ENCODE data around the gene KDM1B.
"Not testable (repeated sequence)": the region's sequence is repeated elsewhere in the genome, so short reads cannot be mapped to it uniquely, and the experiment has no call there.

Gene KDM1B

DNA sequence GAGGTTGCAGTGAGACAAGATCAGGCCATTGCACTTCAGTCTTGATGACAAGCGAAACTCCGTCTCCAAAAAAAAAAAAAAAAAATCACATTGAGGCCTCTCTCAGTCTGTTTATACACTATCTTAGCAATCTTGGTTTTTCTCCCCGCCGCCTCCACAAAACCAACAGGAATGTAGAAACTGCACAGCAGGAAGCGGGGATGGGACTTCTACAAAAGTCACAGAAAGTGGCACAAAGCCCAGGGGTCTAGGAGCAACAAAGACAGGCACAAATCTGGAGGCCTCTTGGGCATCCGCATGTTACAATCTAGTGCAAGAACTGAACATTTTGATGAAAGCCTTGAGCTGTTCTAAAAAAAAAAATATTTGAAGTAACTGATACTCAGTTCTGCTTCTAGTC, 48.6 kb downstream of the KDM1B start:
- no peak for DNase-seq

- DNase-seq = no peak
Observed at GRCh38 chr6:18204691-18205090, 49.5 kb downstream of the KDM1B start.

DNA sequence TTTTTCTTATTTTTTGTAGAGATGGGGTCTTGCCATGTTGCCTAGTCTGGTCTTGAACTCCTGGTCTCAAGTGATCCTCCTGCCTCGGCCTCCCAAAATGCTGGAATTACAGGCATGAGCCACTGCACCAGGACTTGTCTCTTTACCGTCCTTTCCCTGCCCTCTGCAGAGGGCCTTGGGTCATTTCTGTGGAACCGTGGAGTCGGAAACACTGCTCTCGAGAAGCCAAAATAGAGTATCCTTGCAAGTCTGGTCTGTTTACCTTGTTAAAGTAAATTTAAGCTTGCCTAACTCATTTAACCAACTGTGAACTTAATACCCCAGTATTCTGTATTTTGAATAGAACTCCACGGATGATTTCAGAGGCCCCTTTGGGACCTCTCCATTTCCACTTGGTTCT, 51.4 kb downstream of the KDM1B start:
- DNase-seq = no peak

DNA sequence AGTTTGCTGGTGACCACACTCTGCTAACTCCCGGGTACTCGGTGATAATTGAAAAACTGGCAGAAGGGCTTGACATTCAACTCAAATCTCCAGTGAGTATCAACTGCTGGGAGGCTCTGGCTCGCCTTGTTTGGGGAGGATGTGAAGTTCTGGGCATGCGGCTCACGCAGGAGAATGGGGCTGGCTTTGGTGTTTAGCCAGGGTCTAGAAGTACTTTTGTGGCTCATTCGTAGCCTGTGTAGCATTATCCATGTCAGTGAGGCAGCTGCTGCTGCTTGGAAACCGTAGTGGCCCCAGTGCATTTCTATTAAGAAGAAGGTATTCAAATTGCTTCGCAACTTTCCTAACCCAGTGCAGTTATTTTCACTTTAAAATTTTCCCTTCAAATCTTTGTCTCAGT, 52.2 kb downstream of the KDM1B start:
- no peak for DNase-seq

DNA sequence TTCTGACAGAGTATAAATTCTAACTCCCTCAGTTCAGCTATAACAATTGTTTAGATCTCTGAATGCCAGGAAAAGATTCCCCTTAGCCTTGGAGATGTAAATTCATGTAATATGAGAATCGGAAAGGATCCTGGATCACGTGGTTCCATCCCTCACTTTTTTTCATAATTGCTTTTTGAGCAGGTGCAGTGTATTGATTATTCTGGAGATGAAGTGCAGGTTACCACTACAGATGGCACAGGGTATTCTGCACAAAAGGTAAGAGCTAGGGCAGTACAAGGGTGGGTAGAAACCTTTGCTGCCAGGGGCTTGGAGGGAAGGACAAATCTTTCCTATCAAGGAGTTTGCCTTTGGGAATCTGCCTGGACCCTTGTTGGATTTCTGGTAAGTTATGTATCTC, 52.7 kb downstream of the KDM1B start:
- no peak for DNase-seq

DNA sequence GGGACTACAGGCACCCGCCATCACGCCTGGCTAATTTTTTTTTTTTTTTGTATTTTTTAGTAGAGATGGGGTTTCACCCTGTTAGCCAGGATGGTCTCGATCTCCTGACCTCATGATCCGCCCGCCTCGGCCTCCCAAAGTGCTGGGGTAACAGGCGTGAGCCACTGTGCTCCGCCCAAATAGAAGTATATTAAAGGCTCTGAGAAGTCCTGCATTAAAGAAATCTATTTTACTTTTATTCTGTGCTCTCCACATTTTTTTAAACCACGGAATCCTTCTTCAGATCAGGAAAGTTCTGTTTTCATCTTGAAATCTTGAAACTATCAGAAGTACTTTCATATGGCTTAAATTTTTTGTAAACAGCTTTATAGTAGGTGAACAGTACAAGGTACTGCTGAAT, 53.6 kb downstream of the KDM1B start:
- DNase-seq = not testable (repeated sequence)

GRCh38 chr6:18209539-18210197, 54.4 kb downstream of the KDM1B start:
- no peak for DNase-seq

DNA sequence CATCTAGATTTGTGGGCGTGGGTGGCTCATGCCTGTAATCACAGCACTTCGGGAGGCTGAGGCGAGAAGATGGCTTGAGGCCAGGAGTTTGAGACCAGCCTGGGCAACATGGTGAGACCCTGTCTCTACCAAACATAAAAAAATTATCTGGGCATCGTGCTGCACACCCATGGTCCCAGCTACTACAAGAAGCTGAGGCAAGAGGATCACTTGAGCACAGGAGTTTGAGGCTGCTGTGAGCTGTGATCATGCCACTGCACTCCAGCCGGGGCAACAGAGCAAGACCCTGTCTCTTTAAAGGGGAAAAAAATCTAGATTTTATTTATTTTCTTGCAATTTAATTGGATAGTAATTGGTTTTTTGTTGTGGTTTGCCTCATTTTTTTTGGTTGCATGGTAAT, 55.5 kb downstream of the KDM1B start:
- DNase-seq = no peak

- no peak for DNase-seq
Observed at GRCh38 chr6:18211338-18211737, 56.1 kb downstream of the KDM1B start.

DNA sequence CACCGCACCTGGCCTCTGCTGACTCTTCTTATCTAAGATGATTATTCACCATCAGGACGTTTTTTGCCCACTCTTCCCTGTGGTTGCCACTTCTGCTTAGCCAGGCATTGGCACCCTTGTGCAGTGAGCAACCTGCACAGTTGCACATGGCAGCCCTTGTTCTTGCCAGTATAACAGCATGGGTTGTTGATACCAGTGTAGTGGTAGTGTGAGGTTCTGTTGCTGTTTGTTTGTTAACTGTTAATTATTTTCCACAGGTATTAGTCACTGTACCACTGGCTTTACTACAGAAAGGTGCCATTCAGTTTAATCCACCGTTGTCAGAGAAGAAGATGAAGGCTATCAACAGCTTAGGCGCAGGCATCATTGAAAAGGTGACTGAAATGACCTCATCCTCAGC, 57.0 kb downstream of the KDM1B start:
- no peak for DNase-seq

GRCh38 chr6:18213439-18213838, 58.2 kb downstream of the KDM1B start:
- DNase-seq = no peak

- no peak for DNase-seq
Observed at GRCh38 chr6:18214003-18214402, 58.8 kb downstream of the KDM1B start.

DNA sequence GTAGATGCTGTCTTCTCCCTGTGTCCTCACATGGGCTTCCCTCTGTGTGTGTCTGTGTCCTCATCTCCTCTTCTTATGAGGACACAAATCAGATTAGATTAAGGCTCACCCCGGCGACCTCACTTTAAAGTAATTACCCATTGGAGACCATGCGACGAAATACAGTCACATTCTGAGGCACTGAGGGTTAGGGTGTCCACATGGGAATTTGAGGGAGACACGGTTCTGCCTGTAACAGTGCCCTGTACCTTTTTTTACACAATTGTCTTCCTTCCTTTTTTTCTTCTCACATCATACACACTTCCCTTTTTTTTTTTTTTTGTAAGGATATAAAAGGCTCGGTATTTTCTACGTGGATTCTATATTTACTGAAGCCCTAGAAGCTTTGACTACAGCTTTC, 60.2 kb downstream of the KDM1B start:
- DNase-seq = no peak

DNA sequence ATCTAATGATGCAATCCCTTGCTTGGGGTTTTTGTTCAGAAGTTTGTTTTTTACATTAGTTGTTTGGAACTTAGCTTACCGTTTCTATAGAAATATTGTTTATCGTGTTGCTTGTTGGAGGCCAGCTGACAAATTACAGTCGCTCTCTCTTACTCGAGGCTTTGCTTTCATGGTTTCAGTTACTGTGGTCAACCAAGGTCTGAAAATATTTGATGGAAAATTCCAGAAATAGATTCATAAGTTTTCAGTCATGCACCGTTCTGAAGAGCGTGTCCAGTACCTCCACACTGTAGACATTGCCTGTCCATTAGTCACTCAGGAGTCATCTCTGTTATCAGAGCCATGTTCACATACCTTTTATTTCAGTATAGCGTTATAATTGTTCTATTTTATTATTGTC, 61.2 kb downstream of the KDM1B start:
- DNase-seq = no peak

GRCh38 chr6:18218233-18218632, 63.0 kb downstream of the KDM1B start:
- DNase-seq = no peak

- no peak for DNase-seq
Observed at GRCh38 chr6:18219591-18219990, 64.4 kb downstream of the KDM1B start.

- no peak for DNase-seq
Observed at GRCh38 chr6:18221288-18221615, 66.0 kb downstream of the KDM1B start.

DNA sequence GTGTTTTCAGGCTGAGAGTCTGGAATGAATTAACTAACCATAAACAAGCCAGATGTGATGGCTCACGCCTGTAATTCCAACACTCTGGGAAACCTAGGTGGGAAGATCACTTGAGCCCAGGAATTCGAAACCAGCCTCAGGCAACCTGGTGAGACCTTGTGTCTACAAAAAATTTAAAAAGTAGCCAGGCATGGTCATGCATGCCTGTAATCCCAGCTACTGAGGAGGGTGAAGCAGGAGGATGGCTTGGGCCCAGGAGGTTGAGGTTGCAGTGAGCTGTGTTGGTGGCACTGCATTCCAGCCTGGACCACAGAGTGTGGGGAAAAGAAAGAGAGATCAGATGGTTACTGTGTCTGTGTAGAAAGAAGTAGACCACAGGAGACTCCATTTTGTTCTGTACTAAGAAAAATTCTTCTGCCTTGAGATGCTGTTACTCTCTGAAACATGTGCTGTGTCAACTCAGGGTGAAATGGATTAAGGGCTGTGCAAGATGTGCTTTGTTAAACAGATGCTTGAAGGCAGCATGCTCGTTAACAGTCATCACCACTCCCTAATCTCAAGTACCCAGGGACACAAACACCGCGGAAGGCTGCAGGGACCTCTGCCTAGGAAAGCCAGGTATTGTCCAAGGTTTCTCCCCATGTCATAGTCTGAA, 71.4 kb downstream of the KDM1B start:
- not testable (repeated sequence) for DNase-seq

GRCh38 chr6:18227166-18227565, 71.9 kb downstream of the KDM1B start:
- not testable (repeated sequence) for DNase-seq

DNA sequence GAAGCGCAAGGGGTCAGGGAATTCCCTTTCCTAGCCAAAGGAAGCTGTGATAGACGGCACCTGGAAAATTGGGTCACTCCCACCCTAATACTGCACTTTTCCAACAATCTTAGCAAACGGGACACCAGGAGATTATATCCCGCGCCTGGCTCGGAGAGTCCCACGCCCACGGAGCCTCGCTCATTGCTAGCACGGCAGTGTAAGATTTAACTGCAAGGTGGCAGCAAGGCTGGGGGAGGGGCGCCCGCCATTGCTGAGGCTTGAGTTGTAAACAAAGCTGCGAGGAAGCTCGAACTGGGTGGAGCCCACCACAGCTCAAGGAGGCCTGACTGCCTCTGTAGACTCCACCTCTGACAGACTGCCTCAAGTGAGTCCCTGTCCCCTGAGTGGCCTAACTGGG, 73.4 kb downstream of the KDM1B start:
- not testable (repeated sequence) for DNase-seq

GRCh38 chr6:18231856-18232255, 76.6 kb downstream of the KDM1B start:
- not testable (repeated sequence) for DNase-seq

DNA sequence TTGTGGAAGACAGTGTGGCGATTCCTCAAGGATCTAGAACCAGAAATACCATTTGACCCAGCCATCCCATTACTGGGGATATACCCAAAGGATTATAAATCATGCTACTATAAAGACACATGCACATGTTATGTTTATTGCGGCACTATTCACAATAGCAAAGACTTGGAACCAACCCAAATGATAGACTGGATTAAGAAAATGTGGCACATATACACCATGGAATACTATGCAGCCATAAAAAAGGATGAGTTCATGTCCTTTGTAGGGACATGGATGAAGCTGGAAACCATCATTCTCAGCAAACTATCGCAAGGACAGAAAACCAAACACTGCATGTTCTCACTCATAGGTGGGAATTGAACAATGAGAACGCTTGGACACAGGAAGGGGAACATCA, 78.5 kb downstream of the KDM1B start:
- DNase-seq = not testable (repeated sequence)

DNA sequence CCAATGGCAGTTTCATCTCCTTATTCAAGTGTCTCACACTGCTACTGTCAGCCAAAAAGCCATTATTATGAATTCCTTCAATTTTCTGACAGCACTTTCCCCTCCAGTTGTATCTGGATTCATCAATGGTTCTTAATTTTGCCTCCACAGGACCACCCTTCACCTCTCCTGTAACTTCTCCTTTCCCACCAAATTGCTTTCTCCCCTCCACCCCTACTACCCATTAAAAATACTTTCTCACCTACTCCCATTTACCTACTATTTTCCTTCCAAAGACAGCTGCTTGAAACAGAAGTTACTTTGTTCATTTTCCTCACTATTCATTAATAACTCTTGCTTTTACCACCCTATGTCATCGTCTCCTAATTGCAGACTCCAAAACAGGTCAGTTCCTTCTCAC, 79.3 kb downstream of the KDM1B start:
- DNase-seq = no peak

GRCh38 chr6:18235524-18235923, 80.3 kb downstream of the KDM1B start:
- DNase-seq = no peak

DNA sequence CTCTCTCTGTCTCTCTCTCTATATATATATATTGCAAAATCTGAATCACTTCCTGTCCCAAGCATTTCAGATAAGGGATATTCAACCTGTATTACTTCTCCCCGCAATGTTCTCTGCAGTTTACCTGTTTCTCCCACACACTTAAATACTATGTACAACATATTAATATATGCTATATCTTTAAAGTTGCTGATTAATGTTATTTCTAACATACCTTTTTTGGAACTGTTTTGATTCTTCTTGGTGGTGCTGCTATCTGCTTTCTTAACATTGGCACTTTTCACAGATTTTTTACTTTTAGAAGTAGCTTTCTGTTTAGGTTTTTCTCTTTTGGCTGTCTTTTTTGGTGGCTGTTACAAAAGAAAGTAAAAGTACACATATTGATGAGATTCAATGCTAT, 81.9 kb downstream of the KDM1B start:
- DNase-seq = no peak

Measured in activated CD4-positive, CD25-positive, alpha-beta regulatory T cell treated with anti-CD3 and anti-CD28 coated beads, Interleukin-2, amount 50 U/mL, for 72 hours (primary cell).